IPS-20b (cell line): Measurements from ENCODE around the gene UNC5B.
A peak's percentile ranks its signal among the peaks of the same experiment; 100 is the strongest.

Experiments used
- H3K27ac ChIP-seq: one replicate; pipeline ENCODE4 v1.5.1; 2013; ENCODE audit warnings: low read length
- H3K27me3 ChIP-seq: 2 replicates; pipeline ENCODE4 v1.6.1; 2013; ENCODE audit warnings: mild to moderate bottlenecking, low read length, inconsistent platforms; ENCODE audit not compliant: insufficient read depth
- H3K36me3 ChIP-seq: 2 replicates; pipeline ENCODE4 v1.6.1; 2013; ENCODE audit warnings: low read depth, mild to moderate bottlenecking, inconsistent platforms, low read length, moderate library complexity; ENCODE audit not compliant: insufficient read depth
- H3K4me1 ChIP-seq: 2 replicates; pipeline ENCODE4 v1.6.1; 2013; ENCODE audit warnings: mild to moderate bottlenecking, control low read depth, inconsistent platforms, low read length, moderate library complexity; ENCODE audit not compliant: insufficient read depth
- H3K4me3 ChIP-seq: 2 replicates; pipeline ENCODE4 v1.5.1; 2013; ENCODE audit warnings: mild to moderate bottlenecking, low read length, inconsistent platforms
- H3K9ac ChIP-seq: 2 replicates; pipeline ENCODE4 v1.6.1; 2013; ENCODE audit warnings: low read depth, mild to moderate bottlenecking, inconsistent platforms, low read length, moderate library complexity
- H3K9me3 ChIP-seq: 2 replicates; pipeline ENCODE4 v1.6.1; 2013; ENCODE audit warnings: mild to moderate bottlenecking, low read depth, low read length, inconsistent platforms; ENCODE audit not compliant: insufficient read depth

Gene UNC5B

GRCh38 chr10:71277914-71278665 lies 65.7 kb downstream of the UNC5B start:
- Histone ChIP-seq H3K4me3 (no peak overlapping the region), H3K27ac (no peak overlapping the region), H3K36me3 (peaks cover 15% of the 10 kb centered on the region; the same call in 1 of the 2 replicates), H3K27me3 (no peaks in the 10 kb centered on the region), H3K9ac (no peak overlapping the region), H3K4me1 (peaks cover 7% of the 10 kb centered on the region; the same call in 1 of the 2 replicates), H3K9me3 (no peaks in the 10 kb centered on the region)

GRCh38 chr10:71278691-71279588 lies 66.6 kb downstream of the UNC5B start:
- Histone ChIP-seq H3K4me3 (no peak overlapping the region), H3K27ac (peak overlapping the region; percentile 25), H3K9ac (peak overlapping the region; percentile 48; the same call in 1 of the 2 replicates), H3K27me3 (no peaks in the 10 kb centered on the region), H3K9me3 (no peaks in the 10 kb centered on the region), H3K4me1 (peaks cover 7% of the 10 kb centered on the region; the same call in 1 of the 2 replicates), H3K36me3 (peaks cover 18% of the 10 kb centered on the region; the same call in 1 of the 2 replicates)

- Histone ChIP-seq H3K4me3 (no peak overlapping the region), H3K36me3 (peaks cover 18% of the 10 kb centered on the region; the same call in 1 of the 2 replicates), H3K9ac (no peak overlapping the region; the same call in 1 of the 2 replicates), H3K27me3 (no peaks in the 10 kb centered on the region), H3K27ac (peak overlapping the region; percentile 25), H3K4me1 (peaks cover 7% of the 10 kb centered on the region; the same call in 1 of the 2 replicates), H3K9me3 (no peaks in the 10 kb centered on the region)
These were observed 67.3 kb downstream of the UNC5B start for GRCh38 chr10:71279590-71280170.

DNA sequence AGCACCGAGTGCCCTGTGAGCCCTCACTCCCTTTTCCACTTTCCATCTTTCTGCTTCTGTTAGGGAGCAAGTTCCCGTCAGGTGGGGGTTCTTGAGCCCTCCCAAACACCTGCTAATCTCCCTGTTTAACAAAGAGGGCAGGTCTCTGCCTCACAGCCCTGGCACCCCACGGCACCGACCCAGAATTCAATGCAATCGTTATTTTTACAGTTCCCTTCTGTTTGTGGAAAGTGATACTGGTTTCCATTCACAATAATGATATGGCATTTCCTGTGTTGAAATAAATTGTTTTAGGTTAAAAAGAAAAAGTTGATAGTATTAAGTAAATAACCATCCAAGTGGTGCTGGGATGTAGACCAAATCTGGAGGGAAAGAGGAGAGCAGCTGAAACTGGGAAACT lies 67.8 kb downstream of the UNC5B start:
- peaks cover 19% of the 10 kb centered on the region; the same call in 1 of the 2 replicates for H3K36me3 ChIP-seq
- H3K4me1 ChIP-seq: peaks cover 7% of the 10 kb centered on the region; the same call in 1 of the 2 replicates
- no peak overlapping the region for H3K4me3 ChIP-seq
- H3K9ac ChIP-seq: no peak overlapping the region
- H3K27me3 ChIP-seq: no peaks in the 10 kb centered on the region
- H3K27ac ChIP-seq: no peak overlapping the region
- no peaks in the 10 kb centered on the region for H3K9me3 ChIP-seq

DNA sequence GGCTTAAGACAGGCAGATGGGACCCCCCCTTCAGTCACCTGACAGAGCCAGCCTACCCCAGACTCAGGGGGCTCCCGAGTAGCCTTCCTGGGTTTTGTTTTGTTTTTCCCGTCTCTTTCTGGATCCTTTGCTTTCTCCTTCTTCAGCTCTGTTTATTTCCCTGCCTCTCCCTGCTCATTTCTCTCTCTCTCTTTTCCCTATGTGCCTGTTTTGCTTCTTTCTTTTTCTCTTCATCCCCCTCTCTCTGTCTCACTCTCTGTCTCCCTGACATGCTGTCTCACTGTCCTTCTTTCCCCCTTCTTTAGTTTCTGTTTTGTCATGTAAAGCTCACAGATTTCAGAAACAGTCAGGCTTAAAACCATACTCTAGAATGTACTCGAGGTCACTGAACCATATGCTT lies 68.5 kb downstream of the UNC5B start:
- Histone ChIP-seq H3K27ac (no peak overlapping the region), H3K4me3 (no peak overlapping the region), H3K36me3 (peaks cover 25% of the 10 kb centered on the region; the same call in 1 of the 2 replicates), H3K9ac (no peak overlapping the region; the same call in 1 of the 2 replicates), H3K9me3 (no peaks in the 10 kb centered on the region), H3K4me1 (peaks cover 7% of the 10 kb centered on the region; the same call in 1 of the 2 replicates), H3K27me3 (no peaks in the 10 kb centered on the region)

DNA sequence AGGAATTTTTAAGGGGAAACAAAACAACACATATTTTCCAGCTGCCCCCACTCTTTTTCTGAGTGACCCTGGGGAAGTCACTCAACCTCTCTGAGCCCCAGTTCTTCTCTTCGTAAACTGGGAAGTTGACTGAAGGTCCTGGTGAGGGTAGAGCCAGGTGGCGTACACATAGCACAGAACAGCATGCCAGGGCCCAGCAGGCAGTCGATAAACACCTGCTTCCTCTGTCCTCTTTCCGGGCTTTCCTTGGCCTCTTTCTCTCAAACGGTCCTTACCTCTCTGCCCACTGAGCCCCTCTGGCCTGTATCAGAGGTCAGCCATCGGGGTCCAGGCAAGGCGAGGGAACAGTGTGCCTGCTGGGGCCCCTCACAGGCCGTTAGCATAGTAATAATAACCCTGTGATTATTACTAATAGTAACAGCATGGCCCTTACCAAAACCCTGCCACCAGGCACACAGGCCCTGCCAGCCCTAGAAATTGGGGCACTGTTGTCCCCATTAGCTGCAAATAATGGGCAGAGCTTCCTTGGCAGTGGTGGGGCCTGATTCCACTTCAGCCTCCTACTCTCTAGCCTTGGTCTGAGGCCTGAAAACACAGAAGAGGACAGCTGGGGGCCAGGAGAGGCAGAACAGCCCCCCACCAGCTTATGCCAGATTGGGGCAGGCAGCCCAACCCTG lies 69.4 kb downstream of the UNC5B start:
- Histone ChIP-seq H3K4me1 (peaks cover 7% of the 10 kb centered on the region; the same call in 1 of the 2 replicates), H3K36me3 (peaks cover 35% of the 10 kb centered on the region), H3K4me3 (no peak overlapping the region), H3K9me3 (no peaks in the 10 kb centered on the region), H3K27me3 (no peaks in the 10 kb centered on the region), H3K9ac (no peak overlapping the region), H3K27ac (no peak overlapping the region)

DNA sequence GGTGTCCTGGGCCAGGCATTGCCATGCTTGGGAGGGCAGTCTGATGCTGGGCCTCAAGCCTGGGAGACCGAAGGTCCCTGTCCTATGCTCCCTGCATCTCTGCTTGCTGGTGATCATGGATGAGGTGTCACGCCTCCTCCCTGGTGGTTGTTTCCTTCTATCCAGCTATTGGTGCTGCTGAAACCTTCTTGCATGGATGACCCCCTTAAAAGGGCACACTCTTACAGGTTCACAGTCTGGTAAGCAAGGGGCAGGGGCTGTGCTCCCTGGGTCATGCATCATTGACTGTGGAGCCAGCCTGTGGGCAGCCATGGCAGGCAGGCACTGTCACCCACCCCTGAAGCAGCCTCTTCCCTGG lies 69.9 kb downstream of the UNC5B start:
- Histone ChIP-seq H3K36me3 (peaks cover 40% of the 10 kb centered on the region), H3K9ac (no peak overlapping the region)

DNA sequence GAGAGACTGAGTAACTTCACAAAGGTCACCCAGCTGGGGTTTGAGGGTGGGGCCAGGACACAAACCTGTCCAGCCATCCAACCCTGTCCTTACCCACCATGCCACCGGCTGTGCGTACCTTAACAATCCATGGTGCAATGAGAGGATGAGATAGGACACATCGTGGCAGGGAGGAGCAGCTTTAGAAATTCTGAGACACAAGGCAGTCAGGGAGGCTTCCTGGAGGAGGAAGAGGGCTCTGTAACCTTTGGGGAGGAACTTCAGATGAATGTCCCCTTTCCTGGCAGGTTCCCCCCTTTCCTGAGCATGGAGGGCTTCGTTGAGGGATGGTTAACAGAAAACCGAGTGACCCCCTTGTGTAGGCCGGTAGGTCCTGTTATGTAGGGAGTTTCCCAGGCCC lies 71.0 kb downstream of the UNC5B start:
- H3K9ac ChIP-seq: no peak overlapping the region
- H3K27ac ChIP-seq: no peak overlapping the region
- H3K27me3 ChIP-seq: no peaks in the 10 kb centered on the region
- H3K36me3 ChIP-seq: peaks cover 50% of the 10 kb centered on the region
- H3K4me3 ChIP-seq: no peak overlapping the region
- H3K9me3 ChIP-seq: no peaks in the 10 kb centered on the region
- peaks cover 3% of the 10 kb centered on the region; the same call in 1 of the 2 replicates for H3K4me1 ChIP-seq

More for the DNA sequence above, 69.9 kb downstream of the UNC5B start:
- H3K27me3 ChIP-seq: no peaks in the 10 kb centered on the region
- H3K4me1 ChIP-seq: peaks cover 7% of the 10 kb centered on the region; the same call in 1 of the 2 replicates
- H3K9me3 ChIP-seq: no peaks in the 10 kb centered on the region
- no peak overlapping the region for H3K4me3 ChIP-seq
- H3K27ac ChIP-seq: no peak overlapping the region

DNA sequence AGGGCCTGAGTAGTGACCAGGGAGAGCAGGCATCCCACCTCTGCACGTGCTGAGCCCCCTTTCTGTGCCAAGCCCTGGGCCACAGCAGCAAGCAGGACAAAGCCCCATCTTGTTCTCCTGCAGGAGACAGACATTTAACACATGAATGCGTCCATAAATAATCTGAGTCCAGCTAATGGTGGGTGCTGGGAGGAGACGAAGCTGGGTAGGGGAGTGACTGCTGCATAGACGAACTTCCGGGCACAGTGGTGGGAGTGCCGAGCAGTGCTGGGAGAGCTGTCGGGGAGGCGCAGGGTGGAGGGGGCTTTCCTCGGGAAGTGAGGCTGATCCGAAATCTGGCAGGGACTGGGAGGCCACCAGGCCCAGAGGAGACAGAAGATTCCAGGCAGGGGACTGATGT lies 71.5 kb downstream of the UNC5B start:
- no peaks in the 10 kb centered on the region for H3K27me3 ChIP-seq
- H3K4me1 ChIP-seq: no peaks in the 10 kb centered on the region; the same call in 1 of the 2 replicates
- no peaks in the 10 kb centered on the region for H3K9me3 ChIP-seq
- peaks cover 55% of the 10 kb centered on the region for H3K36me3 ChIP-seq
- H3K27ac ChIP-seq: no peak overlapping the region
- no peak overlapping the region for H3K9ac ChIP-seq
- no peak overlapping the region for H3K4me3 ChIP-seq

GRCh38 chr10:71284544-71285179 lies 72.3 kb downstream of the UNC5B start:
- Histone ChIP-seq H3K9ac (no peak overlapping the region), H3K27me3 (no peaks in the 10 kb centered on the region), H3K36me3 (peaks cover 63% of the 10 kb centered on the region), H3K4me1 (no peaks in the 10 kb centered on the region; the same call in 1 of the 2 replicates), H3K4me3 (no peak overlapping the region), H3K9me3 (no peaks in the 10 kb centered on the region), H3K27ac (no peak overlapping the region)
